Measurements from ENCODE around the gene DDN. TPM values are rescaled to one million over a fixed set of nuclear protein-coding genes. Genes with fewer than 3 reads are reported as not detected.
A peak's percentile ranks its signal among the peaks of the same experiment; 100 is the strongest.

DDN gene
- total RNA-seq, result 1 to 10 TPM in 1 of 7 donors, under 1 TPM in 5, not detected in 1; 0.15 to 2.0 (median 0.40) TPM
- polyA plus RNA-seq, result under 1 TPM; 0.09 to 0.64 (median 0.42) TPM
- long read RNA-seq, donor 1, result 0 reads
- long read RNA-seq, donor 2, result 0 reads

GRCh38 chr12:48999371-49000131, at the start of gene DDN:
Gene DDN (minus strand): TSS chr12:48999375. CDS start chr12:48999287, 88 bp downstream.
- Histone ChIP-seq H3K4me1 (peaks cover 29 to 58% (median 48%) of the 10 kb centered on the region in 6 donors), H3K9me3 (no peaks in the 10 kb centered on the region), H3K27me3 (replicated peaks in 1 of 7) (peaks cover 8 to 71% (median 47%) of the 10 kb centered on the region in 7 donors), H3K4me3 (peak within 1 kb of the TSS; percentile 39 to 70 (median 56)), H3K36me3 (peaks cover 2 to 47% (median 39%) of the 10 kb centered on the region in 6 donors), H3K27ac (peak within 1 kb of the TSS in 1 of 8 donors; percentile 8)
- DNase-seq, result peak; percentile 86
- no peak for TF ChIP-seq POLR2A (IDR thresholded peaks at IDR 0.05)
- TF ChIP-seq CTCF (IDR thresholded peaks at IDR 0.05 in 8 of 11, conservative IDR thresholded peaks at IDR 0.05 in 3 of 11), result no peak
- TF ChIP-seq POLR2AphosphoS5 (IDR thresholded peaks at IDR 0.05), result peak in 1 of 3 donors; percentile 56
- 2 to 8% (median 3%) methylated on average over 16 to 30 of the region's 30 CpGs for WGBS, 5 donors
- intact Hi-C loops (cut with DNase I; ENCODE audit: low total_unique reads), result no loop called here

GRCh38 chr12:49048953-49049352, 49.8 kb upstream of the DDN start:
- Histone ChIP-seq H3K36me3 (peaks cover 15 to 100% (median 99%) of the 10 kb centered on the region in 6 donors), H3K4me1 (peaks cover 0 to 17% (median 1%) of the 10 kb centered on the region in 6 donors), H3K4me3 (no peak overlapping the region), H3K27me3 (replicated peaks in 1 of 7) (no peaks in the 10 kb centered on the region), H3K27ac (no peak overlapping the region), H3K9me3 (no peaks in the 10 kb centered on the region)
- DNase-seq, result peak; percentile 63
- intact Hi-C loops (cut with DNase I; ENCODE audit: low total_unique reads), result no loop called here
- TF ChIP-seq POLR2AphosphoS5 (IDR thresholded peaks at IDR 0.05) (no peak), POLR2A (IDR thresholded peaks at IDR 0.05) (no peak), CTCF (IDR thresholded peaks at IDR 0.05 in 8 of 11, conservative IDR thresholded peaks at IDR 0.05 in 3 of 11) (no peak)
- WGBS, 5 donors, result 91 to 97% (median 93%) methylated on average over 10 of the region's 10 CpGs

- Histone ChIP-seq H3K4me3 (no peak overlapping the region), H3K36me3 (peaks cover 21 to 100% (median 99%) of the 10 kb centered on the region in 6 donors), H3K27me3 (replicated peaks in 1 of 7) (no peaks in the 10 kb centered on the region), H3K9me3 (no peaks in the 10 kb centered on the region), H3K4me1 (peaks cover 0 to 10% (median 0%) of the 10 kb centered on the region in 6 donors), H3K27ac (no peak overlapping the region)
- TF ChIP-seq CTCF (IDR thresholded peaks at IDR 0.05 in 8 of 11, conservative IDR thresholded peaks at IDR 0.05 in 3 of 11) (no peak), POLR2A (IDR thresholded peaks at IDR 0.05) (no peak), POLR2AphosphoS5 (IDR thresholded peaks at IDR 0.05) (no peak)
- WGBS, 5 donors, result 94 to 99% (median 97%) methylated on average over 11 to 12 of the region's 12 CpGs
- DNase-seq, result no peak
- intact Hi-C loops (cut with DNase I; ENCODE audit: low total_unique reads), result no loop called here
These were observed 47.1 kb upstream of the DDN start for GRCh38 chr12:49046129-49046895.

All from spleen (tissue), 13 donors.